Endothelial cell (in vitro differentiated cells): Measurements from ENCODE around the gene PPP1R9A. TPM values are rescaled to one million over a fixed set of nuclear protein-coding genes. Genes with fewer than 3 reads are reported as not detected.

Source experiments
- DNase-seq: peaks from one replicate; pipeline ENCODE4 v3.0.0; 2021; ENCODE audit warnings: low spot score
- H3K27ac Mint-ChIP-seq: one replicate; pipeline ENCODE4 v1.8.0; 2021; ENCODE audit warnings: mixed read lengths, inconsistent platforms; ENCODE audit not compliant: unreplicated experiment
- H3K27me3 Mint-ChIP-seq: one replicate; pipeline ENCODE4 v1.8.0; 2021; ENCODE audit warnings: mild to moderate bottlenecking, moderate library complexity, mixed read lengths, inconsistent platforms; ENCODE audit not compliant: unreplicated experiment
- H3K36me3 Mint-ChIP-seq: one replicate; pipeline ENCODE4 v1.8.0; 2021; ENCODE audit warnings: mild to moderate bottlenecking, low read depth, mixed read lengths, inconsistent platforms; ENCODE audit not compliant: unreplicated experiment
- H3K4me1 Mint-ChIP-seq: one replicate; pipeline ENCODE4 v1.8.0; 2021; ENCODE audit warnings: mild to moderate bottlenecking, mixed read lengths, inconsistent platforms; ENCODE audit not compliant: unreplicated experiment
- H3K4me3 Mint-ChIP-seq: one replicate; pipeline ENCODE4 v1.8.0; 2021; ENCODE audit warnings: mild to moderate bottlenecking, mixed read lengths, inconsistent platforms; ENCODE audit not compliant: unreplicated experiment
- H3K9me3 Mint-ChIP-seq: one replicate; pipeline ENCODE4 v1.8.0; 2021; ENCODE audit warnings: mixed read lengths, inconsistent platforms; ENCODE audit not compliant: unreplicated experiment
- total RNA-seq: library from RNA; stranded (reverse); fragmentation: NEBNext Ultra II Directional; extraction: Animal tissue kit (Norgen Biotek cat#: 25700); gene quantifications from one replicate; pipeline ENCODE4 v1.2.1, GENCODE V29; 2021; ENCODE audit not compliant: unreplicated experiment
- TF ChIP-seq, protein P1 (sequence below): fragments of 200-600 bp; sonication (generic); IDR thresholded peaks from one replicate; pipeline ENCODE4 v1.5.0; 2021; ENCODE audit warnings: antibody characterized with exemption; ENCODE audit not compliant: unreplicated experiment

The PPP1R9A gene
- total RNA-seq, 1 donor from 2014 or later = 22.2 TPM

DNA sequence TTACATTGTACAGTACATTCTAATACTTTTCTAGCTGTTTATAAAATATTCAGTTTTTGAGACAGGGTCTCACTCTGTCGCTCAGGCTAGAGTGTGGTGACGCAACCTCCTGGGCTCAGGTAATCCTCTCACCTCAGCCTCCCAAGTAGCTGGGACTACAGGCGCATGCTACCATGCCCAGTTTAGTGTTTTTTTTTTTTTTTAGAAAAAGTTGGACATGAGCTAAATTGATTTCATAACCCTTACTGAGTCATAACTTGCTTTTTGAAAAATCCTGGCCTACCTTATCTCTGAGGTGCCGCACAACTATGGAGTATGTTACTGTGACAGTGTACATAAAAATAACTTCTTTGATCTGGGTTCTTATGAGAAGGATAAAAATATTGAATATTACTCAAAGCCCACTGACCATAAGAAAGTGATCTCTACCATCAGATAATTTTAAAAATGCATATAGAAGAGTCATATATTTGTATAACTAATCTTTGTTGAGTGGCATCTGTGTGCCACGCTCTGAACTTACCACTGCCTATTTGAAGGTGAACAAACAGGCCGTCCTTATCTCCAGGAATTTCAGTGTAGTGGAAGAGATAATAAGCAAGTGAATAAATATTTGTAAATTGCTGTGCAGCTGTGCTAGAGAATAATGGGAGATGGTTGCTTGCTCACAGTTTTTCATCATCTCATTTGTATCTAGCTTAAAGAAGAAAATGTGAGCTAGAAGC, 73.2 kb downstream of the PPP1R9A start:
- no peaks in the 10 kb centered on the region for H3K9me3 Mint-ChIP-seq
- TF ChIP-seq, protein P1, sequence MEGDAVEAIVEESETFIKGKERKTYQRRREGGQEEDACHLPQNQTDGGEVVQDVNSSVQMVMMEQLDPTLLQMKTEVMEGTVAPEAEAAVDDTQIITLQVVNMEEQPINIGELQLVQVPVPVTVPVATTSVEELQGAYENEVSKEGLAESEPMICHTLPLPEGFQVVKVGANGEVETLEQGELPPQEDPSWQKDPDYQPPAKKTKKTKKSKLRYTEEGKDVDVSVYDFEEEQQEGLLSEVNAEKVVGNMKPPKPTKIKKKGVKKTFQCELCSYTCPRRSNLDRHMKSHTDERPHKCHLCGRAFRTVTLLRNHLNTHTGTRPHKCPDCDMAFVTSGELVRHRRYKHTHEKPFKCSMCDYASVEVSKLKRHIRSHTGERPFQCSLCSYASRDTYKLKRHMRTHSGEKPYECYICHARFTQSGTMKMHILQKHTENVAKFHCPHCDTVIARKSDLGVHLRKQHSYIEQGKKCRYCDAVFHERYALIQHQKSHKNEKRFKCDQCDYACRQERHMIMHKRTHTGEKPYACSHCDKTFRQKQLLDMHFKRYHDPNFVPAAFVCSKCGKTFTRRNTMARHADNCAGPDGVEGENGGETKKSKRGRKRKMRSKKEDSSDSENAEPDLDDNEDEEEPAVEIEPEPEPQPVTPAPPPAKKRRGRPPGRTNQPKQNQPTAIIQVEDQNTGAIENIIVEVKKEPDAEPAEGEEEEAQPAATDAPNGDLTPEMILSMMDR = no peak
- no peaks in the 10 kb centered on the region for H3K27me3 Mint-ChIP-seq
- H3K36me3 Mint-ChIP-seq = no peaks in the 10 kb centered on the region
- H3K27ac Mint-ChIP-seq = no peak overlapping the region
- DNase-seq = no peak
- no peak overlapping the region for H3K4me3 Mint-ChIP-seq
- H3K4me1 Mint-ChIP-seq = no peaks in the 10 kb centered on the region

DNA sequence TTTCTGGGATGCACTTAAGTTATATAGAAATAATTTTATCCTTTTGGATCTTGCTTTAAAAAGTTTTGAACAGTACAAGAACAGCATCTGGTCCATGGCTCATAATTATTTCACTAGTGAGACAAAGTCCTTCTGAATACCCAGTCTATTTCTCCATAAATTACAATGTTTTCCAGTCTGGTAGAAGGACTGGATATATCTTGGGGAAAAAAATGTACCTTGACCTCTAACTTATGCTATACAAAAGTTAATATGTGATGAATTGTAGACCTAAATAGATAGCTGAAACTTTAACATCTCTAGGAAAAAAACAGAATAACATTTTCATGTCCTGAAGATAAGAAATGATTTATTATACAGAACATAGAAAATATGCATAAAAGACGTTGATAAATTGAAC, 88.5 kb downstream of the PPP1R9A start:
- no peaks in the 10 kb centered on the region for H3K27me3 Mint-ChIP-seq
- TF ChIP-seq, protein P1 = no peak
- H3K27ac Mint-ChIP-seq = no peak overlapping the region
- no peak overlapping the region for H3K4me3 Mint-ChIP-seq
- no peak for DNase-seq
- no peaks in the 10 kb centered on the region for H3K36me3 Mint-ChIP-seq
- H3K4me1 Mint-ChIP-seq = no peaks in the 10 kb centered on the region
- no peaks in the 10 kb centered on the region for H3K9me3 Mint-ChIP-seq

DNA sequence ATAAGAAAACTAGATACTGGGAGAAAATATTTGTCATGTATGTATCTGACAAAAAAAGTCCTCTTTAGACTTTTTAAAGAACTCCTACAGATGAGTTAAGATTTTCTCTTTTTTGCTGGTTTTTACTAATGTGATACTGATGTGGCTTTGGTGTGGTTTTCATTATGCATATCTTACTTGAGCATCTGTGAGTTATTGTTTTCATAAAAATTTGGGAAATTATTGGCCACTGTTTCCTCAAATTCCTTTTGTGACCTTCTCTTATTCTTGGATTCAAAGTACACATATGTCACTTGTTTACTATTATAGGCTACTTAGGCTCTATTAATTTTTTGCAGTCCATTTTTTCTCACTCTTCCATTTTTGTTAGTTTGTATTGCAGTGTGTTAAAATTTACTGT, 89.0 kb downstream of the PPP1R9A start:
- TF ChIP-seq, protein P1 = no peak
- no peaks in the 10 kb centered on the region for H3K36me3 Mint-ChIP-seq
- no peak overlapping the region for H3K27ac Mint-ChIP-seq
- H3K4me1 Mint-ChIP-seq = no peaks in the 10 kb centered on the region
- DNase-seq = no peak
- H3K9me3 Mint-ChIP-seq = no peaks in the 10 kb centered on the region
- H3K27me3 Mint-ChIP-seq = no peaks in the 10 kb centered on the region
- no peak overlapping the region for H3K4me3 Mint-ChIP-seq

DNA sequence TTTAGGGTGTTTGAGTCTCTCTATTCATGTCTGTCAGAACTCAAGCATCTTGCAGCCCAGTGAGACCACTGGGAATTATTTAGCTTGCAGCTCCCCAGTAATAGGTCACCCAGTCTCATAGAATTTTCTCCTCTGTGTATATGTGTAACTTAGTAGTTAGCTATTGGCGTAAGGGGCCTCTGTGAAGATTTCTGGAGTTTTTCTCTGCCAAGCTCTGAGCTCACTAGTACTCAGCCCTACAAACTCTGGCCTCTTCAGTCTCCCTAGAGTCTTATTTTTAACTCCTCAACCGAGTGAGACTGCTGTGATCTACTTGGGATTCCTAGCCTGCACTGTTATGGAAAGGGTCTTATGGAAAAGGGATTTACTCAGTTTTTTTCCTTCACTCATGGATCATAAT, 90.2 kb downstream of the PPP1R9A start:
- Mint-ChIP-seq H3K4me1 (no peaks in the 10 kb centered on the region), H3K27ac (no peak overlapping the region), H3K4me3 (no peak overlapping the region), H3K27me3 (no peaks in the 10 kb centered on the region), H3K9me3 (no peaks in the 10 kb centered on the region), H3K36me3 (no peaks in the 10 kb centered on the region)
- TF ChIP-seq, protein P1 = no peak
- no peak for DNase-seq

DNA sequence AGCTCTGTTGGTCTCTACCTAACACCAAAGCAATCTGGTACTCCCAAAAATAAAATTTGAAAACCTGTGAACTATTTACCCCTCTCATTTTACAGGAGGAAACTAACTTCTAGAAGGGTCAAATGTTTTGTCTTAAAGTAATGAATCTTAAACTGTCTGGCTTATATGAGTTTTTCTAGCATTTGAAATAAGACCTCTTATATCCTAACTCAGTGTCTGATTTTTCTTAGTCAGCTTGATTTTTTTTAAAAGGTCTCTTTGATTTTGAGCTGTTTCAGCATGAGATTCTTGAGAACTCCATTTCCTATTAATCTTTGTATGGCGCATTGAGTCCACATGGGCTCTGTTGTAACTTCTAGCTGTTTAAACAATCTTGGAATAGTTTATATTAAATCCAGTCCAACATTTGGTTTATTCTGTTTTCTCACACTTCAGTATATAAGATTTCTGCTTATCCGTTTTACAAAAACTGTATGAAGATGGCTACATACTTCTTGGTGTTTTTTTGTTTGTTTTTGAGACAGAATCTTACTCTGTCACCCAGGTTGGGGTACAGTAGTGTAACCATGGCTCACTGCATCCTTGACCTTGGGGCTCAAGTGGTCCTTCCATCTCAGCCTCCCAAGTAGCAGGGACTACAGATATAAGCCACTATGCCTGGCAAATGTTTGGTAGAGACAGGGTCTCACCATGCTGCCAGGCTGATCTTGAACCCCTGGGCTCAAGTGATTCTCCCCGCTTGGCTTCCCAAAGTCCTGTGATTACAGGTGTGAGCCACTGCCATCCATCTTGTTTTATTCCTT, 91.1 kb downstream of the PPP1R9A start:
- Mint-ChIP-seq H3K36me3 (no peaks in the 10 kb centered on the region), H3K4me3 (no peak overlapping the region), H3K9me3 (no peaks in the 10 kb centered on the region), H3K27me3 (no peaks in the 10 kb centered on the region), H3K4me1 (no peaks in the 10 kb centered on the region), H3K27ac (no peak overlapping the region)
- no peak for DNase-seq
- TF ChIP-seq, protein P1 = no peak
